ENCODE measurements around the gene NSD2. TPM values are rescaled to one million over a fixed set of nuclear protein-coding genes. Genes with fewer than 3 reads are reported as not detected.
"Not testable (repeated sequence)": the region's sequence is repeated elsewhere in the genome, so short reads cannot be mapped to it uniquely, and the experiment has no call there.

Gene NSD2
- 103 TPM for polyA plus RNA-seq (ENCODE audit: insufficient read length)
- long read RNA-seq, donor 1, full-length matches to known transcripts, result 3 of 15 reads
- long read RNA-seq, donor 1, partial matches to known transcripts, result 12 of 15 reads
- long read RNA-seq, donor 1, other reads (novel, unspliced or antisense), result 0 of 15 reads
- long read RNA-seq, donor 2, partial matches to known transcripts, result 5 of 8 reads
- long read RNA-seq, donor 2, other reads (novel, unspliced or antisense), result 0 of 8 reads
- long read RNA-seq, donor 3, full-length matches to known transcripts, result 4 of 10 reads
- long read RNA-seq, donor 3, partial matches to known transcripts, result 6 of 10 reads
- long read RNA-seq, donor 3, other reads (novel, unspliced or antisense), result 0 of 10 reads
- long read RNA-seq, donor 4, result 0 reads
- long read RNA-seq, donor 5, full-length matches to known transcripts, result 3 of 3 reads
- long read RNA-seq, donor 5, partial matches to known transcripts, result 0 of 3 reads
- long read RNA-seq, donor 5, other reads (novel, unspliced or antisense), result 0 of 3 reads
- long read RNA-seq, donor 6, partial matches to known transcripts, result 28 of 35 reads
- long read RNA-seq, donor 6, other reads (novel, unspliced or antisense), result 6 of 35 reads
- long read RNA-seq, donor 7, full-length matches to known transcripts, result 6 of 15 reads
- long read RNA-seq, donor 7, partial matches to known transcripts, result 9 of 15 reads
- long read RNA-seq, donor 7, other reads (novel, unspliced or antisense), result 0 of 15 reads
- long read RNA-seq, donor 8, partial matches to known transcripts, result 0 of 4 reads
- long read RNA-seq, donor 8, other reads (novel, unspliced or antisense), result 0 of 4 reads

DNA sequence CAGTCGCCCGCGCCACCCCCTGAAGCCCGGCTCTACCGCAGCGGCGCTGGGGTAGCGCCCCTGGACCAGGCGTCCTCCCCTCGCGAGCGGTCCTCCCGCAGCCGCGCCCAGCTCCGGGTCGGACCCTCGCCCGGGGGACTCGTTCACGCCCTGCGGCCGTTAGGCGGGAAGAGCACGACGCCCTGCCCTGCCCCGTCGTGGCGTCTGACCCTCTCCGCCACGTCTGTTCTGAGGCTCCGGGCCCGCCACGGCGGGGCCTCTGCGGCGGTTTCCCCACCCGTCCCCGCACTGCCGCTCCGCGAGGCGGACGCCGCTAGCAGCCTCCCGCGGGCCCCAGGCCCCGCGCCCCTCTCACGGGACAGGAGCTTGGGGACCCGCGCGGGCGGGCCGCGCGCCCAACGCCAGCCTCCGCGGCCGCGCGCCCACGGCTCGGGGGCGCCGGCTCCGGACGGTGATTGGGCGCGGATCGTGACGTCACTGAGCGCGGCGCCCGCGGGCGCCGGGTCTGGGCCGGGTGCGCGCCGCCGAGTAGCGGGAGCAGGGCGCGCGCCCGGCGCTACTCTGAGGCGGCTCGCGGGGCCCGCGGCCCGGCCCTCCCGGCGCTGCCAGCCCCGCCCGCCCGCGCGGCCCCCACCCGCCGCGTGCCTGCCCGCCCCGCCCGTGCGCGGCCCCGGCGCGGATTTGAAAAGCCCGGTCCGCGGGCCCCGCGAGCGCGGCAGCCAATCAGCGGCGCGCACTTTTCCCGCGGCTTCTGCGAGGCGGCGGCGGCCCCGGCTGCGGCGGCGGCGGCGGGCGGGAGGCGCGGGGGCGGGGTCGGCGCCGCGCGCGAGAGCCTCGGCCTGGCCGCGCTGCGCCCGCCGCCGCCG is at the start of gene NSD2:
NSD2 (plus strand) TSS at position 816 of the 866 bp plus-strand sequence. CDS start 29,262 bp downstream, outside the sequence.
- peak; percentile 89 for DNase-seq

DNA sequence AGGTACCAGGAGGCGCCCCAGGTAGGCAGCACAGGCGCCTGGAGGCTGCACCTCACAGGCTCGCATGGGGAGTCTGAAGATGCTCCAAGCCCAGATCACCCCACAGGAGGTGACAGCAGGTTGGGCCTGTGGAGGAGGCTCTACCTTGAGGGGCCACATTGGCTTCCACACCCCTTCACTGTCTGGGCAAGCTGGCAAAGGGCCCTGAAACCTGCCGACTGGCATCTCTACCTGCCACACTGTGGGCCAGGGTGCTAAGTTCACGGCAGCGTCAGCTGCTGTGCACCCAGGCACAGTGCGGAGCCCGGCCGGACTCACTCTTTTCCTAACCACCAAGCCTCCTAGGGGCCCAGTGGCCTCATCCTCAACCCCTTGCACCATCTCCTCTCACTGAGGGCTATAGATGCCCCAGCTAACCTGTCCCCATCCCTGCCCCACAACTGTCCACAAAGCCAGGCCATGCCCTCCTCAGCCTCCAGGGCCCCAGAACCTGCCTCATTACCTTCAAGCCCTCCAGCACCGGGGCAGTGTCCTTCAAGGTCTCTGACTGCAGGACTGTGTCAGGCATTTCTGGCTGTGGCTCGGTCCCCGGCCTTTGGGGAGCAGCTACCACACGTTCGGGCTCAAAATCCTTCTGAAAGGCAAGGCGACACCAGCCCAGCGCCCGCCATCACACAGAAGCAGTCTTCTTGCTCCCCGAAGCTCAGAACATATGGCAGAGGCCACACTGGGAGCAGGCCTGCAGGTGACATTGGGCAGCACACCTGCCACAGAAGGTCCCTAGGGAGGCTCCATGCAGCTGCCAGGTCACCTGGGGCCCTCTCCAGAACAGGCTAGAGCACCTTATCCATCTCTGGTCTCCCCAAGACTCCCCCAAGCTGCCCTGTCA is 49.3 kb upstream of the NSD2 start:
- no peak for DNase-seq

DNA sequence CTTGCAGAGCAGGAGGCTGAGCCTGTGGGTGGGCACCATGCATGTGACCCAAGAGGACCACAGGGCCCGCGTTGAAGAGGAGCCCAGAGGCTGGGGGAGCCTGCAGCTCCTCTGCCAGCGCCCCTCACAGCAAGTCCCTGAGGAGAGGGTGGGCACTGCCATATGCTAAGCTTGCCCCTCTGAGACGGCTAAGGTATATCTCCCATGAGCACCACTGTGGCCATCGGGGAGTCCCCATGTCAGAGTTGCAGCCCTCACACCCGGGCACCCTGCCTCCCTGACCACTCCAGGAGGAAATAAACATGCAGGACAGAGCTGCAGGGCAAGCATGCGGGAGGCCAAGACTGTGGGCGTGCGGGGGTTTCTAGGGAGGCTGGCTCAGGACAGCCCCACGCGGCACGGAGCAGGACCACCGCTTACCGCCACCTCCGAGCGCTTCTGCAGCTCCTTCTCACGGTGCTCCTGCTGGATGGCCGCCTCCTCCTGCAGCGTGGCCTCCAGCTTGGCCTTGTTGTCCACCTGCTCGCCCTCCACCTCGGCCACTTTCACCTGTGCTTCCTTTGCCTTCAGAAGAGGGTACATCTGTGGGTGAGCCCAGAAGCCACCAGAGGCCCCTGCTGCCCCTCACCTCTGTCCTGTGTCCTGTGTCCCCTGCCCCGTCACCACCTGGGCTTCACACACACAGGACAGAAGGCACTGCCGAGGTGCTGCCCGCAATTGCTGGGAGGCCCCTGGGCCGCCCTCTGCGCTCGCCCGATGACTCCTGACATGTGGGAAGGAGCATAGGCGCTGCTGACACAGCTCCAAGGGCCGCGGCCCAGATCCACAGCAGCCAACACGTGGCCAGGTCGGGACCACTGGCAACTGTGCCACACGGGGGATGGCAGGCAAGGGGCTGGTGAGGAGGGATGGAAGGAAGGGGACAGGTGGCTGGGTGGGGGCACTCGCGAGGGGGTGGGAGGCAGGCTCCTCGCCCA is 48.3 kb upstream of the NSD2 start:
- no peak for DNase-seq

GRCh38 chr4:1823545-1823932 is 47.7 kb upstream of the NSD2 start:
- no peak for DNase-seq

- no peak for DNase-seq
Measured at GRCh38 chr4:1824746-1825145, 46.4 kb upstream of the NSD2 start.

GRCh38 chr4:1825326-1825725 is 45.9 kb upstream of the NSD2 start:
- no peak for DNase-seq

- DNase-seq, result no peak
Measured at GRCh38 chr4:1826531-1827350, 44.5 kb upstream of the NSD2 start.

DNA sequence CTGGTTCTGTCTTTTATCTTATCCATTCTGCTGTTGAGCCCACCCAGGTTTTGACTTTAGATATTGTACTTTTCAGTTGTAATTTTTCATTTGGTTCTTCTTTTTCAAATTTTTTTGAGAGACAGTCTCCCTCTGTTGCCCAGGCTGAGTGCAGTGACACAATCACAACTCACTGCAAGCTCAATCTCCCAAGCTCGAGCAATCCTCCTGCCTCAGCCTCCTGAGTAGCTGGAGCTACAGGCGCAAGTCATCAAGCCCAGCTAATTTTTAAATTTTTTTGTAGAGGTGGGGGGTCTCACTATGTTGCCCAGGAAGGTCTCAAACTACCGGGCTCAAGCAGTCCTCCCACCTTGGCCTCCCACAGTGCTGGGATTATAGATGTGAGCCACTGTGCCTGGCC is 41.0 kb upstream of the NSD2 start:
- DNase-seq, result no peak

DNA sequence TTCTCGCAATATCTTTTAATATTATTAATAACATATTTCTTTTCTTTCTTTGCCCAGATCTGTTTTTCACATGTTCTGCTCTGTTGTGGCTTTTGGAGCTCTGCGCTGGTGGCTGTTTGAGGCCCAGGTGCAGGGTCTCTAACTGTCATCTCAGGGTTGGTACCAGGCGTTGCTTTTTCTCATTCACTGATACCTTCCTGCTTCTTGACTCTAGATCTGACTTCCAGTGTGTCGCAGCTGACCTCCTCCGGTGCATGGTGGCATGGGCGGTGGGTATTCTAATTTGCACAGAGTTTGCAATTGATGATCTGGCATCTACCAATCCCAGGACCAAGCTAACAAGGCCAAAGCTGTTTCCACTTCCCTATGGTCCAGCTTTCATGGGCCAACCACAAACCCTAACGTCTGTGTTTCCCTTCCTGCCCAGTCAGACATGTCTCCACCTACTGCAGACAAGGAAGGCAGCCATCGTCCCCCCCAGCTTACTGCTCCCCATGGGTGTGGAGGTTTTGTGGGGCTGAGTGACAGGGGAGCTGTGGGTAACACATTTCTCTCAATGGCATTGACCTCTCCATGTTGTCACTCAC is 40.5 kb upstream of the NSD2 start:
- no peak for DNase-seq

DNA sequence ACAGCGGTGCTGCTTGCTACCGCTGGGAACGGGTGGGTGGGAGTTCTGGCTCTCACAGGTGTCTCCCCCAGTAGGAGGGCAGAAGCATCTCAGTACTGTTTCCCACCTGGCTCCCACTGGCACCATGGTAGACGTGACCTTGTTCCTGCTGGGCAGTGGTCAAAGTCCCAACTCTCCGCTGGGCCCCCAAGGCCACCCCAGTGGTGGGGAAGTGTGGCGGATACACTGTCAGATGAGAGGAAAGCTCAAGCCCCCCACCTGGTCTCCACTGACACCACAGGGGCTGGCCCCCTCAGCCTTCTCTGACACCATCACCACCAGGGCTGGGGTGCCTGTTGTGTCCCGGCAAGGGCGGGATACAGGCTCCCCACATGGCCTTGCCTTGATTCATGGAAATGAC is 39.9 kb upstream of the NSD2 start:
- DNase-seq, result no peak

- DNase-seq, result no peak
Measured at GRCh38 chr4:1832690-1833089, 38.5 kb upstream of the NSD2 start.

GRCh38 chr4:1833307-1834046 is 37.7 kb upstream of the NSD2 start:
- no peak for DNase-seq

DNA sequence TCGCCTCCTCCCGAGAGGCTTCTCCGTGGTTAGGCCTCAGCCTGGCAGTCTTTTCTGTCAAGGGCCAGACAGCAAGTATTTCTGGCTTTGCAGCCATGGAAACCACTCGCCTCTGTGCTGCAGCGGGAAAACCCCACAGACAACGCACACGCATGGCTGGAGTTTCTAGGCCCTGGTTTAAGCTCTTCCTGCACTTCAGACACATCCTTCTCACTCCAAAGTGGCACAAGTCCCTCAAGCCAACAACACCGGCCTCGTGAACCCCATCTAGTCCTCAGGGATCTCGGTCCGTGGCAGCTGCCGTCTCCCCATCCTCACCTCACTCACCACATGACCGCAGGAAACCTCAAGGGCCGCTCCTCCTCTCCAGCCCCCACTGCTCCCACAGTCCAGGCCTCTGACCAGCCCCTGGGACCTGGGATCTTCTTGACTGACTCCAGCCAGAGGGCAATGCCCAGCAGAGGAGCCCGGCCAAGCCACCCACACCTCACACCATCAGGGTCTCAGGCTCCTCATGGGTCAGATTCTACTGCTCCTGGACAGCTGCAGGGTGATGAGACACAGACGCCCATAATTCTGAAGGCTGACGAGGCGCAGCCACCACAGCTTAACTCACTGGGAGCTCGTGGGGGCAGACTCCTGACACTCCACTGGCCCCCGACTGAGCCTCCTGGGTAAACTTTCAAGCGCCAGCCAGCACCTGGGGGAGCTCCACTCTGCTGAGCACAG is 37.0 kb upstream of the NSD2 start:
- peak; percentile 27 for DNase-seq

GRCh38 chr4:1835836-1836235 is 35.4 kb upstream of the NSD2 start:
- not testable (repeated sequence) for DNase-seq

DNA sequence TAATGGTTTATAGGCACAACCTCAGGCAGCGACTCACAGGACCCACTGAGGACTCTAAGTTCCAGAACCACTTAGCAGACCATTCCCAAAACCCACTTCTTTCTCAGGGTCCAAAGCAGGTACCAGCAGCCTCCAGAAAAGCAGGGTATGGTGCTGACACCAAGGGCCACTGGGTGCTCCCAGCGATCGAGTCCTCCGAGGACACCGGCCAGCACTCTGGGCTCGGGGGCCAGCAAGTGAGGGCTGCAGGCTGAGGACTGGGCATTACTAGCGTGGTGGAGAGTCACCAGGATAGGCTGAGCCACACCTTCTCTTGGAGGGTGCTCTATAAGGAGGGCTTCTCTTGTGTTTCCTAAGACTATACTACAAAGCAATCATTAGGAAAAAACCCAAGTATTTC is 34.5 kb upstream of the NSD2 start:
- DNase-seq, result no peak

- DNase-seq, result no peak
Measured at GRCh38 chr4:1837069-1837468, 34.1 kb upstream of the NSD2 start.

- DNase-seq, result no peak
Measured at GRCh38 chr4:1839282-1839681, 31.9 kb upstream of the NSD2 start.

All from left kidney (tissue), 8 donors.